Thyroid gland (tissue), 4 donors: Measurements from ENCODE around the gene MAPK4.

Source experiments
- POLR2A ChIP-seq, 2 donors: fragments of 450-650 bp; IDR thresholded peaks; one replicate each; pipeline ENCODE4 v1.6.1; 2017; ENCODE audit warnings: antibody characterized with exemption in 2 of 2, mild to moderate bottlenecking in 2 of 2, moderate library complexity in 1 of 2
- TF ChIP-seq, protein P1 (sequence below), 6 experiments: fragments of 200-600 bp in 3 of 6; fragments of 450-650 bp in 3 of 6; sonication (generic) in 3 of 6; IDR thresholded peaks; one replicate each; pipeline ENCODE4 v1.5.1; 2016 to 2019; ENCODE audit warnings: antibody characterized with exemption in 6 of 6, mild to moderate bottlenecking in 2 of 6, inconsistent platforms in 1 of 6, moderate library complexity in 1 of 6

DNA sequence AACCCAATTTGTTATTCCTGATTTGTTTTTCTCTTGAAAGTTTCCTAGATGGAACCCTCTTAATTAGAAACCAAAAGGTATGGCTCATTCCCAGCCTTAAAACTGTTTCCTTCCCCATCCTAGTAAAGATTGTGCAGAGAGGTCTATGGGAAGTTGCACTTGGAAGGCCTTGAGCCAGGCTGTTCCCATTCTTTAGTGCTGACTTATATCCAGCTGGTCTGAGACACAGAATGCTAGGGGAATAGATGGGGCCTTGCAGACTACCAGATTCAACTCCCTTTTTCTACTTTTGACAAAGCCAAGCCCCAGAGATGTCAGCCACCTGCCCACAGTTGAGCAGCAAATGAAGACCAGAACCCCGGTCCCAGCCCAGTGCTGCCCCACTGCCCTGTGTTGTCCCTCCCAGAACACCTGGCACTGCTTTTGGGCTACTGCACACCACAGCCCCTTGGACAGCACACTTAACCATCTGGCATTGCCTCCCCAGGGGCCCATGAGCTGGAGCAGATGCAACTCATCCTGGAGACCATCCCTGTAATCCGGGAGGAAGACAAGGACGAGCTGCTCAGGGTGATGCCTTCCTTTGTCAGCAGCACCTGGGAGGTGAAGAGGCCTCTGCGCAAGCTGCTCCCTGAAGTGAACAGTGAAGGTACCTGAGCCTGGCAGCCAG is 161.7 kb downstream of the MAPK4 start:
- TF ChIP-seq, protein P1, sequence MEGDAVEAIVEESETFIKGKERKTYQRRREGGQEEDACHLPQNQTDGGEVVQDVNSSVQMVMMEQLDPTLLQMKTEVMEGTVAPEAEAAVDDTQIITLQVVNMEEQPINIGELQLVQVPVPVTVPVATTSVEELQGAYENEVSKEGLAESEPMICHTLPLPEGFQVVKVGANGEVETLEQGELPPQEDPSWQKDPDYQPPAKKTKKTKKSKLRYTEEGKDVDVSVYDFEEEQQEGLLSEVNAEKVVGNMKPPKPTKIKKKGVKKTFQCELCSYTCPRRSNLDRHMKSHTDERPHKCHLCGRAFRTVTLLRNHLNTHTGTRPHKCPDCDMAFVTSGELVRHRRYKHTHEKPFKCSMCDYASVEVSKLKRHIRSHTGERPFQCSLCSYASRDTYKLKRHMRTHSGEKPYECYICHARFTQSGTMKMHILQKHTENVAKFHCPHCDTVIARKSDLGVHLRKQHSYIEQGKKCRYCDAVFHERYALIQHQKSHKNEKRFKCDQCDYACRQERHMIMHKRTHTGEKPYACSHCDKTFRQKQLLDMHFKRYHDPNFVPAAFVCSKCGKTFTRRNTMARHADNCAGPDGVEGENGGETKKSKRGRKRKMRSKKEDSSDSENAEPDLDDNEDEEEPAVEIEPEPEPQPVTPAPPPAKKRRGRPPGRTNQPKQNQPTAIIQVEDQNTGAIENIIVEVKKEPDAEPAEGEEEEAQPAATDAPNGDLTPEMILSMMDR (IDR thresholded peaks at IDR 0.05), result no peak
- no peak for TF ChIP-seq POLR2A (IDR thresholded peaks at IDR 0.05)
